GM12878 (cell line): ENCODE results near the gene HMGN4. TPM values are rescaled to one million over a fixed set of nuclear protein-coding genes. Genes with fewer than 3 reads are reported as not detected.

ENCODE experiments used
- ATAC-seq: fragments of 200-7000 bp; cut with Tn5 transposase; 3 replicates; pipeline ENCODE4 v1.9.1; 2020; ENCODE audit warnings: mild to moderate bottlenecking, moderate library complexity
- BruUV-seq: library from RNA; stranded (reverse); fragments of 400-500 nt; replicated peaks from 2 replicates; lab custom pipeline; 2021; lab: Mats Ljungman, UMichigan
- CTCF ChIA-PET: fragments of 300-600 bp; sonication (Branson Sonifier 250); formaldehyde crosslinking; extraction: SDS; loops from one replicate; lab custom pipeline; 2021; ENCODE audit warnings: inconsistent platforms; lab: Yijun Ruan, JAX
- POLR2A ChIA-PET: fragments of 350-600 bp; formaldehyde crosslinking; extraction: SDS; loops from one replicate; lab custom pipeline; 2021; ENCODE audit warnings: inconsistent platforms; lab: Charles Lee
- RAD21 ChIA-PET: fragments of 300-600 bp; sonication (Branson Sonifier 250); formaldehyde crosslinking; loops from one replicate; lab custom pipeline; 2023; ENCODE audit warnings: antibody characterized with exemption; ENCODE audit not compliant: unreplicated experiment; lab: Charles Lee
- SMC1A ChIA-PET: fragments of 300-600 bp; sonication (Branson Sonifier 250); formaldehyde crosslinking; loops from one replicate; lab custom pipeline; 2023; ENCODE audit not compliant: unreplicated experiment, uncharacterized antibody; lab: Charles Lee
- DNase-seq: peaks from one replicate; pipeline ENCODE4 v3.0.0-alpha.2; 2011; ENCODE audit warnings: low read depth, low spot score
- FAIRE-seq: peaks from 3 replicates; lab custom pipeline; 2011; peaks lifted over from hg19 to GRCh38; lab: Jason Lieb, UNC
- H2AFZ ChIP-seq: 2 replicates; pipeline ENCODE4 v1.6.0; 2011; ENCODE audit warnings: low read depth, low read length, control low read depth; ENCODE audit not compliant: control insufficient read depth
- H3K27ac ChIP-seq: 2 replicates; pipeline ENCODE4 v1.5.1; 2011; ENCODE audit warnings: control low read depth; ENCODE audit not compliant: control insufficient read depth, insufficient read depth
- H3K27me3 ChIP-seq, 2 experiments: replicated peaks in 1 of 2; 2 replicates each; pipeline versions ENCODE4 v1.6.0 to v1.6.1; 2011; ENCODE audit warnings: low read length in 1 of 2; ENCODE audit not compliant: control insufficient read depth in 2 of 2, insufficient read depth in 2 of 2
- H3K36me3 ChIP-seq, 2 experiments: 2 replicates each; pipeline ENCODE4 v1.5.1; 2011; ENCODE audit warnings: low read length in 1 of 2; ENCODE audit not compliant: control insufficient read depth in 2 of 2, insufficient read depth in 2 of 2
- H3K4me1 ChIP-seq: 2 replicates; pipeline ENCODE4 v1.6.1; 2011; ENCODE audit warnings: mild to moderate bottlenecking, low read length, moderate library complexity, mixed read lengths; ENCODE audit not compliant: control insufficient read depth, insufficient read depth
- H3K4me2 ChIP-seq: 2 replicates; pipeline ENCODE4 v1.6.0; 2011; ENCODE audit warnings: control low read depth; ENCODE audit not compliant: control insufficient read depth, insufficient read depth
- H3K4me3 ChIP-seq: fragments of 200-600 bp; sonication (generic); 2 replicates; pipeline ENCODE4 v1.5.1; 2016
- H3K79me2 ChIP-seq: 2 replicates; pipeline ENCODE4 v1.6.0; 2011; ENCODE audit warnings: low read length; ENCODE audit not compliant: control insufficient read depth, insufficient read depth
- H3K9ac ChIP-seq: 2 replicates; pipeline ENCODE4 v1.8.0; 2011; ENCODE audit warnings: low read length, control low read depth, mixed read lengths; ENCODE audit not compliant: control insufficient read depth, insufficient read depth
- H3K9me3 ChIP-seq: replicated peaks from 3 replicates; pipeline ENCODE4 v1.5.1; 2011; ENCODE audit warnings: mild to moderate bottlenecking, low read length; ENCODE audit not compliant: control insufficient read depth, insufficient read depth
- H4K20me1 ChIP-seq: 2 replicates; pipeline ENCODE4 v1.6.0; 2011; ENCODE audit not compliant: control insufficient read depth, insufficient read depth
- CREB1 ChIP-seq: IDR thresholded peaks from 2 replicates; pipeline ENCODE4 v1.6.1; 2012; ENCODE audit warnings: low read depth, mild to moderate bottlenecking, inconsistent platforms
- GATAD2B ChIP-seq: fragments of 450-650 bp; conservative IDR thresholded peaks from 2 replicates; pipeline ENCODE4 v1.6.1; 2017; ENCODE audit warnings: low read depth, mild to moderate bottlenecking, moderate library complexity
- MEF2A ChIP-seq: IDR thresholded peaks from 2 replicates; pipeline ENCODE4 v1.6.1; 2011; ENCODE audit warnings: low read depth, mild to moderate bottlenecking, low read length, moderate library complexity; ENCODE audit not compliant: insufficient read depth
- PAX5 ChIP-seq: IDR thresholded peaks from 2 replicates; pipeline ENCODE4 v1.6.1; 2011; ENCODE audit warnings: low read depth, low read length, borderline replicate concordance
- RCOR1 ChIP-seq: conservative IDR thresholded peaks from 2 replicates; pipeline ENCODE4 v1.6.1; 2012; ENCODE audit warnings: low read depth, low read length, improper control_type of control experiment
- RFX5 ChIP-seq: IDR thresholded peaks from 2 replicates; pipeline ENCODE4 v1.6.1; 2011; ENCODE audit warnings: low read depth, low read length, improper control_type of control experiment
- SIN3A ChIP-seq: IDR thresholded peaks from 2 replicates; pipeline ENCODE4 v1.6.1; 2012; ENCODE audit warnings: low read depth, low read length, improper control_type of control experiment
- TARDBP ChIP-seq: IDR thresholded peaks from 2 replicates; pipeline ENCODE4 v1.6.1; 2016; ENCODE audit warnings: borderline replicate concordance
- ZNF24 ChIP-seq: fragments of 450-650 bp; IDR thresholded peaks from 2 replicates; pipeline ENCODE4 v1.6.1; 2017; ENCODE audit warnings: antibody characterized with exemption, mild to moderate bottlenecking
- WGBS: methylation state at CpG from one replicate; pipeline ENCODE4 v1.1.6; 2016; ENCODE audit warnings: low lambda C conversion rate; ENCODE audit not compliant: insufficient replicate concordance, insufficient coverage; ENCODE audit errors: missing lambda C conversion rate; 5-methylcytosine and 5-hydroxymethylcytosine counted together
- in situ Hi-C: fragments of 300-500 bp; cut with MboI; formaldehyde crosslinking; loops from 9 replicates; pipeline ENCODE4 v1.14.3; 2018; ENCODE audit warnings: mixed read lengths
- intact Hi-C: fragments of 100-400 bp; cut with micrococcal nuclease; formaldehyde crosslinking; loops from one replicate; pipeline ENCODE4 v1.14.2; 2022; ENCODE audit not compliant: unreplicated experiment
- polyA plus RNA-seq, 11 experiments: library from polyadenylated mRNA; depleted of rRNA in 4 of 11; unstranded in 6 of 11; stranded (reverse) in 5 of 11; fragments of >200 nt; fragmentation: Nextera tagmentation in 4 of 11; fragmentation: Illumina TruSeq in 1 of 11; extraction: Ambion mirVana in 4 of 11; extraction: Trizol in 1 of 11; gene quantifications; 1 replicate in 1 of 11; 2 replicates in 10 of 11; pipeline versions ENCODE4 v1.2.1 to v1.2.3, GENCODE V29; 2011 to 2016; ENCODE audit warnings: inconsistent platforms in 2 of 11, missing spikeins in 2 of 11, low read depth in 1 of 11
- total RNA-seq, 4 experiments: library from RNA; depleted of rRNA in 3 of 4; stranded (reverse); fragments of >200 nt in 3 of 4; fragmentation: Illumina TruSeq in 1 of 4; extraction: Trizol in 1 of 4; gene quantifications; 2 replicates each; pipeline versions ENCODE4 v1.2.1 to v1.2.3, GENCODE V29; 2013 to 2021
- TF ChIP-seq, protein P1 (sequence below): IDR thresholded peaks from 2 replicates; pipeline ENCODE4 v1.6.1; 2012; ENCODE audit warnings: low read depth, low read length, improper control_type of control experiment
- TF ChIP-seq, protein P2 (sequence below): fragments of 450-650 bp; IDR thresholded peaks from 2 replicates; pipeline ENCODE4 v1.6.1; 2016; ENCODE audit warnings: mild to moderate bottlenecking

Gene HMGN4
- total and polyA plus RNA-seq, 10 of the 15 experiments (the other 5 are each of a cell fraction or from before 2014, with no cell fraction given) = 26.7 to 99.1 (median 76.7) TPM

DNA sequence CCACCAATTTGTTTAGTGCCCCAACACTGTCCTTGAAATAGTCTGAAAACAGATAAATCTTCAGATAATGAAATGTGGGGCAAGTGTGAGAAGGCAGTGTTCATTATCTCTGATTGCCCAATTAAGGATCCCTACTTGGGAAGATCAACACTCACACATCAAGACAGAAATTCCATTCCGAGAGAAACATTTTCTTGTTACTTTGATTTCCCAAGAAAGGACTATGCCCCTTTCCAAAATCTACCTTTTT lies 16.2 kb downstream of the HMGN4 start:
- 0% methylated on average over 1 of the region's 1 CpG for WGBS
- H3K27me3 ChIP-seq = no peaks in the 10 kb centered on the region
- H3K36me3 ChIP-seq = no peaks in the 10 kb centered on the region
- H3K9me3 ChIP-seq = no peaks in the 10 kb centered on the region
- CTCF ChIA-PET = interaction anchor here (1.4 to 4.1 kb wide), 6 partner anchors 9 to 208 kb away, joined by 4 to 28 read pairs (median 12); partner anchors contain the start of gene HMGN4
- peak overlapping the region; percentile 69 for H3K27ac ChIP-seq
- TF ChIP-seq PAX5 (no peak), SIN3A (0 out of 2 replicates have a peak, but pooled peaks have one; percentile 43), GATAD2B (0 out of 2 replicates have a peak, but pooled peaks have one; percentile 7)
- TF ChIP-seq, all 136 proteins: peak for 2
- Histone ChIP-seq H3K4me2 (peak overlapping the region; percentile 92), H2AFZ (peak overlapping the region; percentile 83), H3K4me1 (0 out of 2 replicates have a peak, but pooled peaks cover 3% of the 10 kb centered on the region), H4K20me1 (no peaks in the 10 kb centered on the region), H3K4me3 (peak overlapping the region; percentile 80), H3K9ac (peak overlapping the region; percentile 45), H3K79me2 (no peaks in the 10 kb centered on the region)
- POLR2A ChIA-PET = interaction anchor here (0.7 to 4.5 kb wide), 8 partner anchors 10 to 226 kb away, joined by 3 to 29 read pairs (median 6); partner anchors contain the start of gene HMGN4
- RAD21 ChIA-PET = interaction anchor here (0.7 to 5.5 kb wide), 12 partner anchors 9 to 225 kb away, joined by 3 to 40 read pairs (median 6); partner anchors contain the start of gene HMGN4
- SMC1A ChIA-PET = interaction anchor here (1.0 to 4.5 kb wide), 10 partner anchors 10 to 246 kb away, joined by 3 to 44 read pairs (median 11); partner anchors contain the start of gene HMGN4
- intact Hi-C loops = loop anchor here (2.0 to 10.0 kb wide), 2 partner anchors 242 to 380 kb away; no protein-coding TSS in a partner anchor
- in situ Hi-C loops = loop anchor here (5.0 kb wide), 1 partner anchor 222 kb away; no protein-coding TSS in a partner anchor
- DNase-seq (no peak), ATAC-seq (no peak), FAIRE-seq (no peak)
- no TSS peak for BruUV-seq

DNA sequence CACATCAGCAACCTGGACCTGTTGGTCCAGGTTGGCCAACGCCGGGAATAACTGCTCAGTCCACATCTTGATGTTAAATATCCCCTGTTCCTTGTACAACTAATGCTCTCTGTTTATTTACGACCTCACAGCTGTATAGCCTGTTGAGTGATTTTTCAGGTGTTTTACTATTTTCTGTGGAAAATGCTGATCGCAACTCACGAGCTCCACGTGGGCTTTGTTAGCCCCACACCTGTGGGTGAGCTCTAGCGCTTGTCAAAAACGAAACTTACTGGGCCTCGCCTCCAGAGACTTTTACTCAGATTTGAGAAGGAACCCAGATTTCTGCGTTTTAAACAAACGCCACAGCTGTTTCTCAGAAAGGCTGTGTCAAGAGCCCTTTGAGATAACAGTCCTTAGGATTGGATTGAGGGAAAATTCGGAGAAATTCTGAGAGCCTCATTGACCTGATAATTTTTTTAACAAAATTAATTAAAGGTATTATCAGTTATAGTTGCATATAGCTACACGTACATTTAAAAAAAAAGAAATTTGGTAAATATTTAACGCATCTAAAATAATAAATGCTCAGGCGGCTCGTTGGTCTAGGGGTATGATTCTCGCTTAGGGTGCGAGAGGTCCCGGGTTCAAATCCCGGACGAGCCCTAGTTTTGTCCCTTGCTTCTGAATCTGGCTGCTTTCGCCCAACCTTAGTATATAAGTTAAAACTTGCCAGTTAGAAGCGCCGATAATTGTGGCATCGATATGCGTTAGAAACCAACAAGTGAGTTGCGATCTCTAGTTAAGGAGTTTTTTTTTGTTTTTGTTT lies 16.7 kb downstream of the HMGN4 start:
- peak; percentile 75 for FAIRE-seq
- BruUV-seq = no TSS peak
- 1% methylated on average over 27 of the region's 27 CpGs for WGBS
- TF ChIP-seq RCOR1 (no peak), GATAD2B (0 out of 2 replicates have a peak, but pooled peaks have one; percentile 6), RFX5 (no peak), ZNF24 (peak; percentile 98), TARDBP (peak; percentile 52; the same call in 1 of the 2 replicates), CREB1 (0 out of 2 replicates have a peak, but pooled peaks have one; percentile 29), MEF2A (0 out of 2 replicates have a peak, but pooled peaks have one; percentile 25)
- TF ChIP-seq, protein P1, sequence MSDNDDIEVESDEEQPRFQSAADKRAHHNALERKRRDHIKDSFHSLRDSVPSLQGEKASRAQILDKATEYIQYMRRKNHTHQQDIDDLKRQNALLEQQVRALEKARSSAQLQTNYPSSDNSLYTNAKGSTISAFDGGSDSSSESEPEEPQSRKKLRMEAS = peak; percentile 48; the same call in 1 of the 2 replicates
- TF ChIP-seq, protein P2, sequence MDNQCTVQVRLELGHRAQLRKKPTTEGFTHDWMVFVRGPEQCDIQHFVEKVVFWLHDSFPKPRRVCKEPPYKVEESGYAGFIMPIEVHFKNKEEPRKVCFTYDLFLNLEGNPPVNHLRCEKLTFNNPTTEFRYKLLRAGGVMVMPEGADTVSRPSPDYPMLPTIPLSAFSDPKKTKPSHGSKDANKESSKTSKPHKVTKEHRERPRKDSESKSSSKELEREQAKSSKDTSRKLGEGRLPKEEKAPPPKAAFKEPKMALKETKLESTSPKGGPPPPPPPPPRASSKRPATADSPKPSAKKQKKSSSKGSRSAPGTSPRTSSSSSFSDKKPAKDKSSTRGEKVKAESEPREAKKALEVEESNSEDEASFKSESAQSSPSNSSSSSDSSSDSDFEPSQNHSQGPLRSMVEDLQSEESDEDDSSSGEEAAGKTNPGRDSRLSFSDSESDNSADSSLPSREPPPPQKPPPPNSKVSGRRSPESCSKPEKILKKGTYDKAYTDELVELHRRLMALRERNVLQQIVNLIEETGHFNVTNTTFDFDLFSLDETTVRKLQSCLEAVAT = peak; percentile 66

More for the DNA sequence above, 16.7 kb downstream of the HMGN4 start:
- ChIA-PET RAD21 (interaction anchor here (0.7 to 5.5 kb wide), 12 partner anchors 14 to 230 kb away, joined by 3 to 40 read pairs (median 4); partner anchors contain the start of gene HMGN4), POLR2A (interaction anchor here (0.5 to 4.5 kb wide), 10 partner anchors 9 to 1677 kb away, joined by 3 to 29 read pairs (median 5); partner anchors contain the start of gene HMGN4), SMC1A (interaction anchor here (1.1 to 4.5 kb wide), 8 partner anchors 9 to 247 kb away, joined by 4 to 44 read pairs (median 18); partner anchors contain the start of gene HMGN4), CTCF (interaction anchor here (1.0 to 4.1 kb wide), 7 partner anchors 9 to 209 kb away, joined by 3 to 28 read pairs (median 8); partner anchors contain the start of gene HMGN4)
- intact Hi-C loops = loop anchor here (1.0 to 10.0 kb wide), 3 partner anchors 13 to 380 kb away; no protein-coding TSS in a partner anchor
- DNase-seq = no peak
- peak overlapping the region; percentile 69 for H3K27ac ChIP-seq
- H3K9me3 ChIP-seq = no peaks in the 10 kb centered on the region
- H3K4me1 ChIP-seq = 0 out of 2 replicates have a peak, but pooled peaks cover 3% of the 10 kb centered on the region
- H4K20me1 ChIP-seq = no peaks in the 10 kb centered on the region
- no peaks in the 10 kb centered on the region for H3K36me3 ChIP-seq
- peak overlapping the region; percentile 92 for H3K4me2 ChIP-seq
- no peaks in the 10 kb centered on the region for H3K79me2 ChIP-seq
- H3K9ac ChIP-seq = peak overlapping the region; percentile 45
- H3K4me3 ChIP-seq = peak overlapping the region; percentile 80
- peak overlapping the region; percentile 83 for H2AFZ ChIP-seq
- in situ Hi-C loops = loop anchor here (5.0 kb wide), 1 partner anchor 223 kb away; no protein-coding TSS in a partner anchor
- ATAC-seq = peak; percentile 49
- H3K27me3 ChIP-seq = no peaks in the 10 kb centered on the region
